HCT116 (cell line): ENCODE measurements around the gene LILRB1. TPM values are rescaled to one million over a fixed set of nuclear protein-coding genes. Genes with fewer than 3 reads are reported as not detected.

Experiments used
- ATAC-seq: fragments of 200-7000 bp; cut with Tn5 transposase; 2 replicates; pipeline ENCODE4 v1.9.1; 2020; ENCODE audit warnings: mild to moderate bottlenecking, moderate library complexity
- BruUV-seq: library from RNA; stranded (reverse); fragments of 400-500 nt; replicated peaks from 2 replicates; lab custom pipeline; 2021; lab: Mats Ljungman, UMichigan
- CTCF ChIA-PET: fragments of 300-600 bp; sonication (Branson Sonifier 250); formaldehyde crosslinking; loops from one replicate; lab custom pipeline; 2021; ENCODE audit warnings: antibody characterized with exemption; lab: Charles Lee
- POLR2A ChIA-PET: fragments of 300-600, 350-600 bp; sonication (Branson Sonifier 250); formaldehyde crosslinking; loops from one replicate; lab custom pipeline; 2021; ENCODE audit warnings: antibody characterized with exemption; lab: Charles Lee
- RAD21 ChIA-PET, 2 experiments: fragments of 300-600 bp; sonication (Branson Sonifier 250); formaldehyde crosslinking; loops; one replicate each; lab custom pipeline; 2023; ENCODE audit warnings: low total read pairs in 2 of 2; ENCODE audit not compliant: uncharacterized antibody in 2 of 2, unreplicated experiment in 2 of 2, low non-redundant PET in 1 of 2; lab: Charles Lee
- DNase-seq: peaks from one replicate; pipeline ENCODE4 v3.0.0-alpha.2; 2010; ENCODE audit warnings: low read depth, low spot score
- H2AFZ ChIP-seq: fragments of 200-600 bp; shearing (Covaris generic), sonication (generic); 2 replicates; pipeline ENCODE4 v1.6.1; 2017; ENCODE audit warnings: low read depth, mixed run types, mixed read lengths, antibody characterized with exemption, low read length; ENCODE audit not compliant: poor library complexity, severe bottlenecking
- H3K27ac ChIP-seq: 2 replicates; pipeline ENCODE4 v1.5.1; 2012; ENCODE audit warnings: low read depth, low read length
- H3K27me3 ChIP-seq: fragments of 200-600 bp; sonication (generic); 2 replicates; pipeline ENCODE4 v1.6.1; 2016; ENCODE audit warnings: mixed run types, low read length, mixed read lengths; ENCODE audit not compliant: insufficient read depth
- H3K36me3 ChIP-seq, 2 experiments: fragments of 200-500 bp in 1 of 2; fragments of 200-600 bp in 1 of 2; sonication (Bioruptor generic) in 1 of 2; sonication (generic) in 1 of 2; 2 replicates each; pipeline versions ENCODE4 v1.5.1 to v1.6.1; 2014 to 2016; ENCODE audit warnings: low read length in 2 of 2, inconsistent platforms in 1 of 2, mixed read lengths in 1 of 2, mixed run types in 1 of 2; ENCODE audit not compliant: insufficient read depth in 2 of 2, control insufficient read depth in 1 of 2
- H3K4me1 ChIP-seq, 2 experiments: fragments of 200-600 bp in 1 of 2; sonication (generic) in 1 of 2; 2 replicates each; pipeline versions ENCODE4 v1.5.1 to v1.6.1; 2012 to 2017; ENCODE audit warnings: low read length in 2 of 2, inconsistent platforms in 1 of 2, mild to moderate bottlenecking in 1 of 2, mixed read lengths in 1 of 2, mixed run types in 1 of 2, moderate library complexity in 1 of 2; ENCODE audit not compliant: insufficient read depth in 2 of 2, control insufficient read depth in 1 of 2
- H3K4me2 ChIP-seq: fragments of 200-600 bp; sonication (generic); 2 replicates; pipeline ENCODE4 v1.6.1; 2017; ENCODE audit warnings: mixed run types, low read length, mixed read lengths
- H3K4me3 ChIP-seq, 2 experiments: fragments of 200-600 bp in 1 of 2; sonication (generic) in 1 of 2; replicated peaks in 1 of 2; 2 replicates each; pipeline ENCODE4 v1.5.1; 2011 to 2016; ENCODE audit warnings: low read length in 2 of 2, control low read depth in 1 of 2, low read depth in 1 of 2, mild to moderate bottlenecking in 1 of 2, mixed read lengths in 1 of 2, mixed run types in 1 of 2
- H3K79me2 ChIP-seq: fragments of 200-600 bp; sonication (generic); 2 replicates; pipeline ENCODE4 v1.6.1; 2017; ENCODE audit warnings: mild to moderate bottlenecking, mixed run types, low read length, moderate library complexity, mixed read lengths; ENCODE audit not compliant: insufficient read depth
- H3K9ac ChIP-seq: fragments of 200-600 bp; sonication (generic); 2 replicates; pipeline ENCODE4 v1.6.1; 2016; ENCODE audit warnings: low read length, mixed read lengths
- H3K9me2 ChIP-seq: fragments of 200-600 bp; sonication (generic), shearing (Covaris generic); 2 replicates; pipeline ENCODE4 v1.6.1; 2017; ENCODE audit warnings: mixed run types, mild to moderate bottlenecking, moderate library complexity; ENCODE audit not compliant: insufficient read depth
- H3K9me3 ChIP-seq, 2 experiments: fragments of 200-500 bp in 1 of 2; fragments of 200-600 bp in 1 of 2; sonication (Bioruptor generic) in 1 of 2; sonication (generic) in 1 of 2; 2 replicates each; pipeline ENCODE4 v1.6.1; 2014 to 2017; ENCODE audit warnings: low read length in 2 of 2, mixed read lengths in 2 of 2, inconsistent platforms in 1 of 2, low read depth in 1 of 2, mild to moderate bottlenecking in 1 of 2, mixed run types in 1 of 2, moderate library complexity in 1 of 2; ENCODE audit not compliant: control insufficient read depth in 1 of 2, insufficient read depth in 1 of 2
- H4K20me1 ChIP-seq: fragments of 200-600 bp; sonication (generic), shearing (Covaris generic); 2 replicates; pipeline ENCODE4 v1.6.1; 2017; ENCODE audit warnings: mixed run types, mild to moderate bottlenecking, moderate library complexity; ENCODE audit not compliant: insufficient read depth
- ATF3 ChIP-seq: IDR thresholded peaks from 2 replicates; pipeline ENCODE4 v1.6.1; 2012
- CTCF ChIP-seq, 3 experiments: fragments of 200-600 bp in 1 of 3; sonication (generic) in 1 of 3; IDR thresholded peaks in 2 of 3; conservative IDR thresholded peaks in 1 of 3; 2 replicates each; pipeline ENCODE4 v1.5.1; 2012 to 2017; ENCODE audit warnings: low read depth in 2 of 3, low read length in 2 of 3, antibody characterized with exemption in 1 of 3, borderline replicate concordance in 1 of 3, control low read depth in 1 of 3, mild to moderate bottlenecking in 1 of 3, mixed read lengths in 1 of 3, mixed run types in 1 of 3, moderate library complexity in 1 of 3; ENCODE audit not compliant: insufficient read depth in 1 of 3
- EGR1 ChIP-seq: IDR thresholded peaks from 2 replicates; pipeline ENCODE4 v1.6.1; 2012; ENCODE audit warnings: low read depth
- EZH2 ChIP-seq: fragments of 200-600 bp; sonication (generic); IDR thresholded peaks from 2 replicates; pipeline ENCODE4 v1.6.1; 2017; ENCODE audit warnings: antibody characterized with exemption, mixed run types
- EZH2phosphoT487 ChIP-seq: fragments of 200-600 bp; IDR thresholded peaks from 2 replicates; pipeline ENCODE4 v1.6.1; 2018; ENCODE audit warnings: antibody characterized with exemption, borderline replicate concordance
- FOSL1 ChIP-seq: IDR thresholded peaks from 2 replicates; pipeline ENCODE4 v1.6.1; 2012; ENCODE audit warnings: low read depth
- JUND ChIP-seq: IDR thresholded peaks from 2 replicates; pipeline ENCODE4 v1.6.1; 2012
- RAD21 ChIP-seq: IDR thresholded peaks from 2 replicates; pipeline ENCODE4 v1.6.1; 2012; ENCODE audit warnings: low read depth, mild to moderate bottlenecking
- REST ChIP-seq: IDR thresholded peaks from 2 replicates; pipeline ENCODE4 v1.6.1; 2012; ENCODE audit warnings: low read depth
- SP1 ChIP-seq: IDR thresholded peaks from 2 replicates; pipeline ENCODE4 v1.6.1; 2012; ENCODE audit warnings: low read depth
- TCF7L2 ChIP-seq: IDR thresholded peaks from 2 replicates; pipeline ENCODE4 v1.7.0; 2011; ENCODE audit warnings: borderline replicate concordance, inconsistent platforms; ENCODE audit not compliant: insufficient read depth, insufficient read length; ENCODE audit errors: extremely low read depth
- intact Hi-C: fragments of 100-400 bp; cut with micrococcal nuclease; formaldehyde crosslinking; loops from 2 replicates; pipeline ENCODE4 v1.10.0; 2022
- total RNA-seq: library from RNA; stranded (reverse); gene quantifications from one replicate; pipeline ENCODE4 v1.2.1, GENCODE V29; 2021; ENCODE audit not compliant: unreplicated experiment
- TF ChIP-seq, protein P1 (sequence below): IDR thresholded peaks from 2 replicates; pipeline ENCODE4 v1.6.1; 2012

LILRB1 gene
- total RNA-seq, 1 experiment from 2014 or later: not detected

DNA sequence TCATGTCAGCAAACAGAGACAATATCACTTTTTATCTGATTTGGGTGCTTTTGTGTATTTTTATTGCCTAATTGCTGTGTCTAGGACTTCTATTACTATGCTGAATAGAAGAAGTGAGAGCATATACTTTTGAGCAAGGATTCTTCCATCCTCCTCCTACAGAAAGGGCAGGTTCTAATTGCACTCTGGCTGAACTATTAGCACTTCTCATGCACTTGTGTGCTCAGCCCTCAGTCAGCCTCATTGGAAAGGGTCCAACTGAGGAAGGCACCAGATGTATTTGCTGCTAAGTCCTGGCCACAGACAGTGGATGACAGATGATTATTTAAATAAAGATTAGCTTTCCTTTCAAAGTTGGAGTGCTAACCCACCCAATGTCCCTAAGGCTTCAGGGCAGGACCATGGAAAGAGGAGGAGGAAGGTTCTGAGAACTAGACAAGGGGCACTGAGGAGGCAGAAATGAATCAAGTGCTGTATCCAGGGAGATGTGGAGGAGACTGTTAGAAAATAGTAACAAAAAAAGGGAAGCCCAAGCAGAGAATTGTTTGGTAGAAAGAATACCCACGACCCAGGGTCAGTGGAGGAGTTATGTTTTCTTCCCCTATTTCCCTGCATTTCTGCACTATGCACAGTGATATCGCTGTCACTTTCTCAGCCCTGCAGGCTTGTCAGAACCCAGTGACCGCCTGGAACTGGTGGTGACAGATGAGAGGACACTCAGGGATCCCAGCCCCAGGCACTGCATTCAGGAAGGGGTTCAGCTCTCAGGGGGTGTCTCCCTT is 40.5 kb downstream of the LILRB1 start:
- no peak for DNase-seq
- no TSS peak for BruUV-seq
- TF ChIP-seq EGR1 (no peak), RAD21 (no peak), EZH2phosphoT487 (no peak), CTCF (IDR thresholded peaks at IDR 0.05 in 2 of 3, conservative IDR thresholded peaks at IDR 0.05 in 1 of 3; ENCODE audit: borderline replicate concordance in 1 of 3, insufficient read depth in 1 of 3, low read depth in 2 of 3, low read length in 2 of 3) (no peak), EZH2 (no peak), FOSL1 (no peak), REST (no peak), JUND (no peak), SP1 (no peak), TCF7L2 (no peak), ATF3 (no peak)
- TF ChIP-seq, protein P1, sequence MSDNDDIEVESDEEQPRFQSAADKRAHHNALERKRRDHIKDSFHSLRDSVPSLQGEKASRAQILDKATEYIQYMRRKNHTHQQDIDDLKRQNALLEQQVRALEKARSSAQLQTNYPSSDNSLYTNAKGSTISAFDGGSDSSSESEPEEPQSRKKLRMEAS: no peak
- H3K4me3 ChIP-seq: no peak overlapping the region
- no peaks in the 10 kb centered on the region for H4K20me1 ChIP-seq
- no peak overlapping the region for H3K9ac ChIP-seq
- H3K27ac ChIP-seq: no peak overlapping the region
- no peaks in the 10 kb centered on the region for H3K9me2 ChIP-seq
- no peak for ATAC-seq
- RAD21 ChIA-PET: no interaction called here
- no peak overlapping the region for H2AFZ ChIP-seq
- POLR2A ChIA-PET: no interaction called here
- no peaks in the 10 kb centered on the region for H3K4me1 ChIP-seq
- no peak overlapping the region for H3K4me2 ChIP-seq
- no peaks in the 10 kb centered on the region for H3K36me3 ChIP-seq
- CTCF ChIA-PET: interaction anchor here (4.4 kb wide), 1 partner anchor 13 kb away, joined by 20 read pairs; no protein-coding TSS in a partner anchor
- H3K79me2 ChIP-seq: no peaks in the 10 kb centered on the region
- no peaks in the 10 kb centered on the region for H3K9me3 ChIP-seq
- peaks cover 54% of the 10 kb centered on the region for H3K27me3 ChIP-seq
- intact Hi-C loops: no loop called here
